SU-DHL-6 (cell line): ENCODE measurements around the gene CBY1.
A peak's percentile ranks its signal among the peaks of the same experiment; 100 is the strongest.

Source experiments
- H2AFZ ChIP-seq: fragments of 200-600 bp; sonication (generic); 2 replicates; pipeline ENCODE4 v1.6.1; 2014; ENCODE audit warnings: low read depth, mild to moderate bottlenecking, moderate library complexity, mixed read lengths, antibody characterized with exemption, low read length; ENCODE audit not compliant: severe bottlenecking
- H3F3A ChIP-seq: fragments of 200-600 bp; shearing (Covaris generic); 2 replicates; pipeline ENCODE4 v1.6.0; 2016; ENCODE audit warnings: antibody characterized with exemption, mild to moderate bottlenecking; ENCODE audit not compliant: insufficient read depth
- H3K27ac ChIP-seq: fragments of 200-600 bp; sonication (generic); 2 replicates; pipeline ENCODE4 v1.5.1; 2016; ENCODE audit warnings: low read depth, mild to moderate bottlenecking, low read length, moderate library complexity, mixed read lengths
- H3K27me3 ChIP-seq: fragments of 200-600 bp; sonication (generic), shearing (Covaris generic); 2 replicates; pipeline ENCODE4 v1.6.0; 2014; ENCODE audit warnings: mild to moderate bottlenecking, low read length
- H3K36me3 ChIP-seq: fragments of 200-600 bp; sonication (generic); 2 replicates; pipeline ENCODE4 v1.6.1; 2014; ENCODE audit warnings: mild to moderate bottlenecking, low read length, mixed read lengths
- H3K4me2 ChIP-seq: fragments of 300-600, 200-600 bp; shearing (Covaris generic), sonication (generic); 2 replicates; pipeline ENCODE4 v1.6.0; 2014; ENCODE audit warnings: low read length, low read depth, mild to moderate bottlenecking; ENCODE audit not compliant: poor library complexity, severe bottlenecking
- H3K4me3 ChIP-seq: fragments of 200-600 bp; sonication (generic); 2 replicates; pipeline ENCODE4 v1.5.1; 2014; ENCODE audit warnings: antibody characterized with exemption, low read length, mild to moderate bottlenecking, mixed read lengths; ENCODE audit not compliant: insufficient read depth, poor library complexity, severe bottlenecking
- H3K79me2 ChIP-seq: fragments of 200-600 bp; sonication (generic); 2 replicates; pipeline ENCODE4 v1.6.1; 2014; ENCODE audit warnings: mild to moderate bottlenecking, low read length, moderate library complexity; ENCODE audit not compliant: insufficient read depth
- H3K9ac ChIP-seq: fragments of 200-600 bp; sonication (generic); 2 replicates; pipeline ENCODE4 v1.7.0; 2014; ENCODE audit warnings: mild to moderate bottlenecking, low read length
- H3K9me2 ChIP-seq: fragments of 200-600 bp; sonication (generic); replicated peaks from 2 replicates; pipeline ENCODE4 v1.6.1; 2014; ENCODE audit warnings: low read length; ENCODE audit not compliant: insufficient read depth
- H3K9me3 ChIP-seq: fragments of 200-600 bp; sonication (generic); 2 replicates; pipeline ENCODE4 v1.6.1; 2014; ENCODE audit warnings: low read length, mixed read lengths; ENCODE audit not compliant: insufficient read depth
- H4K20me1 ChIP-seq: fragments of 200-600 bp; sonication (generic); 2 replicates; pipeline ENCODE4 v1.6.1; 2014; ENCODE audit warnings: low read depth, mild to moderate bottlenecking, antibody characterized with exemption, low read length, moderate library complexity, mixed read lengths
- EZH2phosphoT487 ChIP-seq: fragments of 200-600 bp; sonication (generic), shearing (Covaris generic); conservative IDR thresholded peaks from 2 replicates; pipeline ENCODE4 v1.6.1; 2018; ENCODE audit warnings: mild to moderate bottlenecking, antibody characterized with exemption, low read length, moderate library complexity, mixed read lengths
- TF ChIP-seq, protein P1 (sequence below): fragments of 200-600 bp; sonication (generic); IDR thresholded peaks from one replicate; pipeline ENCODE4 v1.5.1; 2017; ENCODE audit warnings: antibody characterized with exemption, mild to moderate bottlenecking, low read length, moderate library complexity; ENCODE audit not compliant: insufficient read depth, poor library complexity, severe bottlenecking

The CBY1 gene

DNA sequence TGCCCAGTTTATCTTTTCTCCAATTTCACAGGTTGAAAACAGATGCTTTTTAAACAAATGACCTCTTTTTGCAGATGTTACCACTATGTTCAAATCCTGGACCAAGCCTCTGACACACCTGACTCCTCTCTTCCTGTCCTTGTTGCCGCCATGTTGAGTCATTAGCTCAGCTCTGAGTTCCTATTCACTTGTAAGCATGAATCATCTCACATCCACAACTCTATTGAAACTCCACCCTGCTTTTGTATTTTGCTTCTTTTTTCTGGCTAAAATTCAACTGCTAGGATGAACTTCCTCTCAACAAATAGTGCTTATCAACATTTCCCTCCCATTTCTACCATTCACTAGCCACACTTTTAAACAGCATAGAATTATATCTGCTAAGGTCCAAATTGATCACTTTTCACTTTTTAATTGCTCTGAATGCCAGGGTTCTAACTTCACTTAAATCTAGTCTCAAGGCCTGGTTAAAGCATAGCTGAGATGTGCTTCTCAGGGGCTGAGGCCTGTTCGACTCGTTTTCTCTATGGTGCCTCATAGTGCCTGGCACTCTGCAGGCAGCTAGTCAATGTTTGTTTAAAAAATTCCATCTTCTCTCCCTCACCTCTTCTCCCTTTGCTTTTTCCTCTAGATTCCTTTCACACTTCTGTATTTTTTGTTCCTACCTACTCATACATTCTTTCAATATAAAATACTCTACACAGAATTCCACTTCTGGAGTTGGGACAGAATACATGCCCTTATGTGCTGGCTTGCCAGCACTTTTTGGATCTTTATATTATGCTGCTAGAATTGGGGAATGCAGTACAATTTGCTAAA lies 40.4 kb downstream of the CBY1 start:
- Histone ChIP-seq H4K20me1 (no peaks in the 10 kb centered on the region), H3K4me3 (no peak overlapping the region), H3K79me2 (peaks cover 54% of the 10 kb centered on the region), H3K27ac (no peak overlapping the region), H3K9me3 (no peaks in the 10 kb centered on the region), H2AFZ (no peak overlapping the region), H3K4me2 (peak overlapping the region; percentile 100), H3K9me2 (no peaks in the 10 kb centered on the region), H3K36me3 (no peaks in the 10 kb centered on the region), H3F3A (peaks cover 4% of the 10 kb centered on the region; the same call in 1 of the 2 replicates), H3K9ac (no peak overlapping the region), H3K27me3 (no peaks in the 10 kb centered on the region)
- TF ChIP-seq, protein P1, sequence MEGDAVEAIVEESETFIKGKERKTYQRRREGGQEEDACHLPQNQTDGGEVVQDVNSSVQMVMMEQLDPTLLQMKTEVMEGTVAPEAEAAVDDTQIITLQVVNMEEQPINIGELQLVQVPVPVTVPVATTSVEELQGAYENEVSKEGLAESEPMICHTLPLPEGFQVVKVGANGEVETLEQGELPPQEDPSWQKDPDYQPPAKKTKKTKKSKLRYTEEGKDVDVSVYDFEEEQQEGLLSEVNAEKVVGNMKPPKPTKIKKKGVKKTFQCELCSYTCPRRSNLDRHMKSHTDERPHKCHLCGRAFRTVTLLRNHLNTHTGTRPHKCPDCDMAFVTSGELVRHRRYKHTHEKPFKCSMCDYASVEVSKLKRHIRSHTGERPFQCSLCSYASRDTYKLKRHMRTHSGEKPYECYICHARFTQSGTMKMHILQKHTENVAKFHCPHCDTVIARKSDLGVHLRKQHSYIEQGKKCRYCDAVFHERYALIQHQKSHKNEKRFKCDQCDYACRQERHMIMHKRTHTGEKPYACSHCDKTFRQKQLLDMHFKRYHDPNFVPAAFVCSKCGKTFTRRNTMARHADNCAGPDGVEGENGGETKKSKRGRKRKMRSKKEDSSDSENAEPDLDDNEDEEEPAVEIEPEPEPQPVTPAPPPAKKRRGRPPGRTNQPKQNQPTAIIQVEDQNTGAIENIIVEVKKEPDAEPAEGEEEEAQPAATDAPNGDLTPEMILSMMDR = no peak
- no peak for TF ChIP-seq EZH2phosphoT487

DNA sequence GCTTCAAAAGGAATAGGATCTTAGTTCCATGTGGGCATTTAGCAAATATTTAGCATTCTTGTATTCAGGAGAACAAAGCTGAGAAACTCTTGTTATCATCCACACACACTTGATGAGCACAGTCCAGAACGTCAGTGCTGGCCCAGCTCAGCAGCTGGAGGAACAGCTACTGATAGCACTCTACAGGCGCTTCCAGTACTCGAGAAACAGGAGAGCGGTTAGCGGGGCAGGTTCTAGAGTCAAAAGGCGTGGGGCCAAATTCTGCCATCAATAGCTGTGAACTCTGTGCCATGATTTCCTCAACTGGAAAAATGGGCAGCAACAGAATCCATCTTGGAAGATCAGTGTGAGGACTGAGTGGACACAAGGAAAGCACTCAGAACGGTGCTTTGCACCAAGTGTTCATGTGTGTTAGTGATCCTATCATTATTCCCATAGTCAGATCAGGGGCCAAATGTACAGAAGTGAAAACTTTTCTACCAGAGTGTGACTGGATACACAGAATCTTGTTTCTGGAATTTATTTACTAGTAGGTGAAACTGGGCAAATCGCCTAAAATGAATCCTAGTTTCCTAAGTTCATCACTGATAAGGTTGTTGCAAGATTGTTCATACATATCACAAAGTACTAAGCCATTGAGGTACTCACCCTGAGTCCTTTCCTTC lies 41.1 kb downstream of the CBY1 start:
- H3K27ac ChIP-seq = no peak overlapping the region
- H3K27me3 ChIP-seq = no peaks in the 10 kb centered on the region
- no peak overlapping the region for H2AFZ ChIP-seq
- H3K36me3 ChIP-seq = no peaks in the 10 kb centered on the region
- TF ChIP-seq, protein P1 = no peak
- no peak for TF ChIP-seq EZH2phosphoT487
- no peaks in the 10 kb centered on the region for H4K20me1 ChIP-seq
- no peak overlapping the region for H3K4me3 ChIP-seq
- H3K9ac ChIP-seq = no peak overlapping the region
- peaks cover 4% of the 10 kb centered on the region; the same call in 1 of the 2 replicates for H3F3A ChIP-seq
- peaks cover 50% of the 10 kb centered on the region for H3K79me2 ChIP-seq
- peak overlapping the region; percentile 100 for H3K4me2 ChIP-seq
- H3K9me2 ChIP-seq = no peaks in the 10 kb centered on the region
- no peaks in the 10 kb centered on the region for H3K9me3 ChIP-seq

DNA sequence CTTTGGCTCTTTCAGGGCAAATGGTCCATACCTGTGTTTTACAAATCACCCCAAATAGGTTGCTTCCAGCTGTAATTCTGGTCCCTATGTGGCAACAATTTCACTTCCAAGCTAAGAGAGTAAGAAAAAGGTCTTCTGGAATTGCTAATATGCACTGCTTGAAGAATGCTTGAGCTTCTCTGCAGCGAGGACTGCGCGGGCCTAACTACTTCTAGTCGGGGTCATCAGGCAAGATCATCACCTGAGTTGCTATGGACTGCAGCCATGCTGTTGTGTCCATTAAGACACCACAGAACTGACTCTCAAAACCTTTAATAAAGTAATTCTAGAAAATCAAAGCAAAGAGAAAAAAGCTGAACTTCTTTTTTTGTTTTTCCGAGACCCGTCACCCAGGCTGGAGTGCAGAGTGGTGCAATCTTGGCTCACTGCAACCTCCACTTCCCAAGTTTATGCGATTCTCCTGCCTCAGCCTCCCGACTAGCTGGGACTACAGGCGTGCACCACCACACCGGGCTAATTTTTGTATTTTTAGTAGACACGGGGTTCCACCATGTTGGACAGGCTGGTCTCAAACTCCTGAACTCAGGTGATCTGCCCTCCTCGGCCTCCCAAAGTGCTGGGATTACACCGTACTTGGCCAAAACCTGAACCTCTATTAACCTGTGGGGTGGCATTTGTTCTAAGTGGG lies 42.1 kb downstream of the CBY1 start:
- Histone ChIP-seq H3K79me2 (peaks cover 50% of the 10 kb centered on the region), H3F3A (peaks cover 8% of the 10 kb centered on the region; the same call in 1 of the 2 replicates), H3K9ac (peak overlapping the region; percentile 98)

More for the DNA sequence above, 42.1 kb downstream of the CBY1 start:
- Histone ChIP-seq H2AFZ (no peak overlapping the region), H3K9me2 (no peaks in the 10 kb centered on the region), H3K4me3 (peak overlapping the region; percentile 89), H3K27ac (no peak overlapping the region), H3K27me3 (no peaks in the 10 kb centered on the region), H4K20me1 (no peaks in the 10 kb centered on the region), H3K36me3 (no peaks in the 10 kb centered on the region), H3K4me2 (peak overlapping the region; percentile 100), H3K9me3 (no peaks in the 10 kb centered on the region)
- TF ChIP-seq, protein P1 = no peak
- TF ChIP-seq EZH2phosphoT487 = no peak
